HG03108 (cell line): Measurements from ENCODE around the gene DLG5.
"Not testable (repeated sequence)": the region's sequence is repeated elsewhere in the genome, so short reads cannot be mapped to it uniquely, and the experiment has no call there.

Experiments
- ATAC-seq: cut with Tn5 transposase; IDR thresholded peaks from one replicate; pipeline ENCODE4 v1.9.1; 2021; ENCODE audit warnings: moderate library complexity; ENCODE audit not compliant: unreplicated experiment

DLG5 gene

DNA sequence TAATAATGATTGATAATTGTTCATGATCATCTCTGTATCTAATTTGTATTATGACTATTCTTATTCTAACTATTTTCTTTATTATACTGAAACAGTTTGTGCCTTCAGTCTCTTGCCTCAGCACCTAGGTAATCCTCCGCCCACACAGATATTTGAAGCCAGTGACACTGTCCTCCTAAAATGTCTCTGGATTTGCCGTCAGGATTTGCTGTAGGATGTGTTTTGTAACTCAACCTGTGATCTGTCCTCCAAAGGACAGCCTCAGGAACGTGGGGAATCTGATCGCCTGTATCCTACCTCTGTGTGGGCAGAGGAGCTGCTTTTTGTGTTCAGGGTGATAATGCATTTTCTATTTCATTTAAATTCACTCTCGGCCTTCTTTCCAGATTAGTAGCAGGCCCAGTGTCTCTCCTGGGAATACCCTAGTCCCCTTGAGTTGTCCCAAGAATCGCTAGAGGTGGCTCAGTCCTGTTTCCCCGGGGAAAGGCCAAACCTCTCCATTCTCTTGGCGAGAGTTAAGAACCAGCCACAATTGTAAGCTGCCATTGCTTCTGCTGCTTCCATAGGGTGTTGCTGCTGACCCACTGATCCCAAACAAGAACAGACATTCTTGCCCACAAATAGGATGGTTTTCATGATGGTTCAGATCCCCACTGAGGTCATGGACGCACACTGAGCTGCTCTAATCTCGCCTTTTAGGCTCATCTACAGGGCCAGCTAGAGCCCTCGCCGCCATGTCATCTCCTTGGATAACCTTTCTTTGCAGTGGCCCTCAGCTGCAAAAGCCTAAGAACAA, 152.7 kb downstream of the DLG5 start:
- no peak for ATAC-seq

DNA sequence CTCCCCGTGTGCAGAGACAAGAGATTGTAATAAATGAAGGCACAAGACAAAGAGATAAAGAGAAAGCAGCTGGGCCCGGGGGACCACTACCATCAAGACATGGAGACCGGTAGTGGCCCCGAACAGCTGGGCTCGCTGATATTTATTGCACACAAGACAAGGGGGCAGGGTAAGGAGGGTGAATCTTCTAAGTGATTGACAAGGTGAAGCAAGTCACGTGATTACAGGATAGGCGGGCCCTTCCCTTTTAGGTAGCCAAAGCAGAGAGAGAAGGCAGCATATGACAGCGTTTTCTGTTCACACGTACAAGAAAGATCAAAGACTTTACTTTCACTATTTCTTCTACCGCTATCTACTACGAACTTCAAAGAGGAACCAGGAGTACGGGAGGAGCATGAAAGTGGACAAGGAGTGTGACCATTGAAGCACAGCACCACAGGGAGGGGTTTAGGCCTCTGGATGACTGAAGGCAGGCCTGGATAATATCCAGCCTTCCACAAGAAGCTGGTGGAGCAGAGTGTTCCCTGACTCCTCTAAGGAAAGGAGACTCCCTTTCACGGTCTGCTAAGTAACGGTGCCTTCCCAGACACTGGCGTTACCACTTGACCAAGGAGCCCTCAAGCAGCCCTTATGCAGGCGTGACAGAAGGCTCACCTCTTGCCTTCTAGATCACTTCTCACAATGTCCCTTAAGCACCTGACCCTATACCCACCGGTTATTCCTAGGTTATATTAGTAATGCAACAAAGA, 153.5 kb downstream of the DLG5 start:
- ATAC-seq: not testable (repeated sequence)

DNA sequence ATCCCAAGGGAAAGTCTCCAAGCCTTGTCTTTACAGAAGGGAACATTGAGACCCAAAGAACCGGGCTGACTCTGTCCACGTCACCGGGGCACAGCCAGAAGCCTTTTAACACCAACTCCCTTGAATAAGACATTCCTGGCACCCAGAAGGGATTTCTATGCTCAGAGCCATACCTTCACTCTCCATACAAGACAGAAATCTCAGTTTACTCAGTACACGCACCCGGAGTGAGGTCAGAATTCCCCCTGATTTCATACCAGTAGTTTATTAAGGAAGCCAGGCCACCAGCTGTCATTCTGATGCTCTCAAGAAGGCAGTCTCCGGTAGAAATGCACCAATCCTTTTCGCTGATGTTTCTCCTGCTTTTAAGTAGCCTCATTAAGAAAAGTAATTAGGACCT, 154.7 kb downstream of the DLG5 start:
- ATAC-seq: no peak

DNA sequence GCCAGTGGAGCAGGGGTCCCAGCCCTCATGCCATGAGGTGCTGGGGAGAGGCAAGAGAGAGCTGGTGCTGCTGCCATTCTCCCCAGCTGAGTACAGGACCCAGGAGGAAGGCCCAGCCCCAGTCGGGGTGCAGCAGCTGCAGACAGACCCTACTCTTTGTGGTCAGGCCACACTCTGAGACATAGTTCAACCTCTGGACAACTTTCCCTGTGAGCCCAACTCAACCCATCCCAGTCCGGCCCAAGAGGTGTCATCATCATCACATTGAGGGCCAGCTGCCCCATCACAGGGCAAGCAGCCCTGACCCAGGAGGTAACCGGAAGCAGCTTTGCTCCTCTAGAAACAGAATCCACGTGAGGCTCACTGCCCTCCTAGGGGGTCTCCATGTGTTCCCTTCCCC, 155.1 kb downstream of the DLG5 start:
- ATAC-seq: no peak

DNA sequence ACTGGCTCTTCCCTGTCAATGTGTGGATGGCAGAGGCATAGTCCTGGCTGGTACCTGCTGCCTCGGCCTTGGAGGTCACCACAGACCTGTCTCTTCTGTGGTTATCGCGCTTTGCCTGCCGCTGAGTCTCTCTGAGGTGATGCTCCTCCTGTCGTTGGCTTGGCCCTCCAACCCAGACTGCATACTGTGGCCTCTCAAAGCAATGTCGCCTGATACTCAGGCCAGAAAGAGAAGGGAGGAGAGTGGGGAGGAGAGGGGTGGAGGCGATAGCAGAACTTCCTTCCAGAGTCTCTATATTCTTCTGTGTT, 155.7 kb downstream of the DLG5 start:
- ATAC-seq: no peak

DNA sequence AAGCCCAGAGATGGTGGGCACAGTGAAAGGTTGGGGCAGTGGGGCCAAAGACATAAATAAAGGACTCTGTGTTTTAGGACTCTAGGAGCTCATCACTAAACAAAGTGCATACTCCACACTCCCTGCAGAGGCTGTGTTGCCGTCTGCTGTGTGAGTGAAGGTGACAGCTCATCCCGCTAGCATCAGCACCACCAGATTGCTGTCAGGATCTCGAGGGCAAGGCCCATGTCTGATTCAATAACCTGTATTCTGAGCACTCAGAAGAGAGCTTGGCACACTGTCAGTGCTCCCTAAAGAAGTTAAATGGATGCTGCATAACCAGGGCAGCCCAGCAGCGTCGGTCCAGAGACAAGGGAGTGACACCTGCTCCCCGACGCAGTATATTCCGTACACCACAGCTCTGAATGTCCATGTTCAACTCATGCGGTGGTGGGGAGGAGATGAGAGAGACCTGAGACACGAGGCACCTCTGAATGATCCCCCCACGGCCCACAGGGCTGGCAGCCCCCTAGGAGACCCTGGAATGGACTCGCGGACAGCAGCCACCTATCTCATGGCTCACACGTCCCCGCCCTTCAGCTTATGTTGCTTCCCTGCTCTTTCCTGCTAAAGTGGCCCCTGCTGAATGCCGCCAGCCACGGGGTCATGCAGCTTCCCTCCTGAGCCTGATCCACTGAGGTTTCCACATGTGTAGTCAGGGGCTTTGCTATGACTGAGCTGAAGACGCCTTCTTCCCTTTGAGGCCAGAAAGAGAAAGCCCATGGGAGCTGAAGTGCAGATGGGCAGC, 156.3 kb downstream of the DLG5 start:
- no peak for ATAC-seq

DNA sequence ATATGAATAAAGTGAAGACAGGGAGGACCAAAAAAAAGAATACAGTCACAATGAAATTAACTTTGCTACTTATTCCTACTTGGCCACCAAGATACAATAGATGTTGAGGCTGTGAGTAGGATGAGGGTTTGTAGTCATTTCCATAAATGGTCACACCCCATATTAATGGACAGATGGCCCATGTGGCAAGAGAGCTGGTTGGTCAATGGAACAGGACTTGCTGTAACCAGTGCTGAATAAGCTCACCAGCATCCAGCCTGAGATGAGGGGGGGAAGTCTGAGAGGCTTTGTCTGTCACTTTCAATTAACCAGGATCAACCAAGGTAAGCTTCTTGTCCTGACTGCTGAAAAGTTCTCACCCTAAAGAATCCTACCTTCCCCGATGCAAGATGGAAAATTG, 158.5 kb downstream of the DLG5 start:
- ATAC-seq: no peak

DNA sequence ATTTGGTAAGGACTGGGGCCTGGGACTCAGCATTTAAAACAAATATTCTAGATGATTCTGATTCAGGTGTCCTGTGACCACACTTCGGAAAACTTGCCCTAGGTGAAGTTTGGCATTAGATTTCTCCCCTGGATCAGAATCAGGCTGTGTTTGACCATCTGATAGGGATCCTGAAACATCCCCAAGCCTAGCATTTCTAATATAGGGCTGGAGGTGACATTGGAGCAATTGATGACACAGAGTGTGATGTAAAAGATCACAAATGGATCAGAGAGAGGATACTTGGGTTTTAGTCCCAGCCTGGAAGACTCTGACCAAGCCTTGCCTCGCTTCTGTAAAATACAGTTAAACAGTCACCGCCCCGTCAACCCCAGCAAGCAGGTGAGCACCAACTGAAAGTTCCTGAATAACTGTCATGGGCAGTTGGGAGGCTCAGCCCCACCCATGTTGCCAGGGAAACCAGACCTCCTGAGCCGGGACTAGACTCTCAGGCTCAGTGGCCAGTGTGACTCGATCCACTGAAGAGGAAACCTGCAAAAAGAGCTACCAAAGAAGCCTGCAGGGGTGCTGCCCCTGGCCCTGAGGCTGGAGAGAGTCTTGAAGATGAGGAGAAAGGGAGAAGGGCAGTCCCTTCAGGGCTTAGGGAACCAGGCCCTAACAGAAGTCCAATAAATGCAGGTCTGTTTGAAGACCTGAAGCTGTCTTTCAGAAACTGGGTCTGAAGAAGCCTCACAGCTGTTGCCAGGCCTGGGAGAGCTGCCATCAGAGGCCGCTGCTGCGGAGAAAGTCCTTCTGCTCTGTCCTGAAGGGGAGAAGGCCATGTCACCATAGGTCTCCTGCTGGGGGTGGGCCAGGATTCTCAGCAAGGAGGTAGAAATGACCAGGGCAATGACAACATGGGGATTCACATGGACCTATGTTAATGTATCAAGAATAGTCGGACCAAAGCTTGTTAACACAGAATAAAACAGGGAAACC, 162.8 kb downstream of the DLG5 start:
- no peak for ATAC-seq

DNA sequence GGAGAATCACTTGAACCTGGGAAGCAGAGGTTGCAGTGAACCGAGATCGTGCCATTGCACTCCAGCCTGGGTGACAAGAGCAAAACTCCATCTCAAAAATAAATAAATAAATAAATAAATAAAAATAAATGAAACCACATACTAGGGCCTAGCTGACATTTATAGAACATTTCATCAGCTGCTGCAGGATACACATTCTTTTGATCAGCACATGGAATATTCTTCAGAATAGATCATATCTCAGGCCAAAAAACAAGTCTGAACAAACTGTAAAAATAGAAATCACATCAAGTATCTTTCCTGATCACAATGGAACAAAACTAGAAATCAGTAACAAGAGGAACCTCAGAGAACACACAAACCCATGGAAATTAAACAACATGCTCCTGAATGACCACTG, 168.1 kb downstream of the DLG5 start:
- ATAC-seq: not testable (repeated sequence)

DNA sequence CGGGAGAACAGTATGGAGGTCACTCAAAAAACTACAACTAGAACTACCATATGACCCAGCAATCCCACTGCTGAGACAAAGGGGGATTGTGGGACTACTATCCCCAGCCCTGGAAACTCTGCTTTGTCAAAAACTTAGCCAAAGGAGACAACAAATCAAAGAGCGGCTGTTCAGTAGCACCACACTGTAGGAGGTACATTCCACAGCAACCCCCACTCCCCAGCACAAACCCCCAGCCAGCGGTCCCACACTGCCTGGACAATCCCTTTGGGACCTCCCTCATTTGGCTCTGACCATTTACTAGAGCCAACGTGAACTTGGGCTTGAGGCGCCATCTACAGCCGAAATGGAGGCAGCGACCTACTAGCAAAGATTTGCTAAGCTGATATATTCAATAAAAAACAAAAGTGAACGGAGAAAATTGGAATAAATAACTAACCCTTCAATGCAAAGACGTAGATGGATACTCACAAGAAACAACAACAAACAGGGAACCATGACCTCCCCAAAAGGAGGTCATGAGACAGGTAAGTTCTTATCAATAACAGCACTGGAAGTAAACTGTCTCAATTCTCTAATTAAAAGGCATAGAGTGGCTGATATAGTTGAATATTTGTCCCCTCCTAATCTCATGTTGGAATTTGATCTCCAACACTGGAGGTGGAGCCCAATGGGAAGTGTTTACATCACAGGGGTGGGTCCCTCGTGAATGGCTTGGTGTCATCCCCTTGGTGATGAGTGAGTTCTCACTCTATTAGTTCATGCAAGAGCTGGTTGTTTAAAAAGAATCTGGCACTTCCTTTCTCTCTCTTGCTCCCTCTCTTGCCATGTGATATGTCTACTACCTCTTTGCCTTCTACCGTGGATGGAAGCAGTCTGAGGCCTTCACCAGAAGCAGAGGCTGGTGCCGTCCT, 170.0 kb downstream of the DLG5 start:
- ATAC-seq: no peak

DNA sequence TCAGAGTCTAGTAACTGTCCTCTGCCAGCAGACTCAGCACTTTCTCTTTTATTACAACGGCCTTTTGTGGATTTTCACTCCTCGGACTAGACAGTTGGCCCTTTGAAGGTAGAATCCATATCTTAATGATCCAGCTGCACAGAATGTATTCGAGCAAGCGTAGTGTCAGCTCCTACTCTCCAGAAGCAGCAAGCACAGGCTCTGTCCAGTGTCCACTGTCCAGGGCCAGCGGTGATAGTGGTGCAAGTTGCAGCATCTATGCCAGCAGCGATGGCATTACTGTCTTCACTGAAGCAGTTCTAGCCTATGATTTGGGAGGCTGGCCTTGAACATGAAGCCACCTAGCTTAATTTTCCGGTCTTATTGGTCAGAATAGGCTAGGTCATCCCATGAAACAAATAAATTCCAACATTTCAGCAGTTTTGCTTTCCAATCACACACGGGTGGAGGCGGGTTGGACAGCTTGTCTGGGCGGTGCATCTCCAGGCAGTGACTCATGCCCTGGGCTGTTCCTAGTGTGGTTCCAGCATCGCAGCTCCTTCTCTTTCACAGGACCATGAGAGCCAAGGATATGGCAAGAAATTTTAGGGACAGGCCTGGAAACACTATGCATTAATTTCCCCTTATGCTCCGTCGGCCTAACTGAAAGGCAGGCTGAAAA, 180.4 kb downstream of the DLG5 start:
- ATAC-seq: no peak

DNA sequence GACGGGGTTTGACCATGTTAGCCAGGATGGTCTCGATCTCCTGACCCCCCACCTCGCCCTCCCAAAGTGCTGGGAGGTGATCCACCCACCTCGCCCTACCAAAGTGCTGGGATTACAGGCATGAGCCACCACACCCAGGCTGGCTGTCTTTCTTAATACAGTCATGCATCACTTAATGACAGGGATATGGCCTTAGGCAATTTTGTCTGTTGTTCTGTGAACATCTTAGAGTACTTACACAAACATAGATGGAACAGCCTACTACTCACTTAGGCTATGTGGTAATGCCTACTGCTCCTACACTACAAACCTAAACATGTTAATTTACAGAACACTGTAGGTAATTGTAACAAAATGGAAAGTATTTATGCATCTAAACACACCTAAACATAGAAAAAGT, 182.3 kb downstream of the DLG5 start:
- ATAC-seq: no peak

DNA sequence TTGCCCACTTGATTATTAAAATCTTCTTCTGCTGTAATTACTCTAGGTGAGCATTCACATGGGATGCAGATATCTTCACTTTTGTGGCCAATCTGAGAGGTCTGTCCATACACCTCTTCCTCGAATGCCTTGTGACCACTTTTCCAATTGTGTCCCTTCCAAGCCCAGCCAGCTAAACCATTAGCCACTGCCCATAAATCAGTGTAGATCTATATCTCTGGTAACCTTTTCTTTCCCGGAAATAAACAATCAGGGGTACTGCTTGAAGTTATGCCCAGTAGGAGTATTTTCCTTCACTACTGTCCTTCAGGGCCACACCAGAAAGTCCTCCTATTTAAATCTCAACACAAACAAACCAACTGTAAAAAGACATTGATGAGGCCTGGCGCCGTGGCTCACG, 184.4 kb downstream of the DLG5 start:
- no peak for ATAC-seq

DNA sequence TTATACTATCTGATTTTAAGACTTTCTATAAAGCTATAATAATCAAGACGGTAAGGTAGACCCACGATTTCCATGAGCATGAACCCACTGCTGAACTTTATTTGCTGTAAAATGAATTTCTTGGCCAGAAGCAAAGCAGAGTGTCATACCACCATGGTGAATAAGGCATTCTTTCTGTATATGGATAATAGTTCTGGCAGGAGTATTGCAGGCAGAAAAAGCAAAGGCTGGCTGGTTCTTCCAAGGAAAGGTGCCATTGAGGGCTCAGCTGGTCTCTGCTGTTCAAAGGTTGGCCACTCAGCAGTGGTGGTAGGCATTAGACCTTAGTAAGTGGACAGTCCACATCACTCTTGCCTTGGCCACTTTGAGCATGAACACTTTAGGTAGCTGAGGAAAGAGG, 184.8 kb downstream of the DLG5 start:
- ATAC-seq: no peak
